Lung (tissue), 12 donors: ENCODE data around the gene NCLN. TPM values are rescaled to one million over a fixed set of nuclear protein-coding genes. Genes with fewer than 3 reads are reported as not detected.

Source experiments
- ATAC-seq: fragments of 200-7000 bp; cut with Tn5 transposase; one replicate; pipeline ENCODE4 v1.9.1; 2020; ENCODE audit warnings: moderate number of reproducible peaks; ENCODE audit not compliant: insufficient read depth, low FRiP score
- DNase-seq, 3 donors: peaks; one replicate each; pipeline ENCODE4 v3.0.0-alpha.2; 2013 to 2017
- H3K27ac ChIP-seq, 2 donors: one replicate each; pipeline ENCODE4 v1.5.1; 2013; ENCODE audit warnings: mild to moderate bottlenecking in 2 of 2, moderate library complexity in 2 of 2, control low read depth in 1 of 2, inconsistent platforms in 1 of 2, low read depth in 1 of 2, low read length in 1 of 2
- H3K27me3 ChIP-seq, 3 donors: one replicate each; pipeline ENCODE4 v1.5.1; 2013; ENCODE audit warnings: low read length in 2 of 3; ENCODE audit not compliant: control insufficient read depth in 3 of 3, insufficient read depth in 3 of 3
- H3K36me3 ChIP-seq, 4 donors: one replicate each; pipeline ENCODE4 v1.5.1; 2013; ENCODE audit warnings: low read length in 4 of 4, mild to moderate bottlenecking in 1 of 4, moderate library complexity in 1 of 4; ENCODE audit not compliant: control insufficient read depth in 4 of 4, insufficient read depth in 4 of 4
- H3K4me1 ChIP-seq, 5 donors: one replicate each; pipeline ENCODE4 v1.5.1; 2013; ENCODE audit warnings: low read length in 5 of 5, mild to moderate bottlenecking in 2 of 5, moderate library complexity in 1 of 5; ENCODE audit not compliant: control insufficient read depth in 5 of 5, insufficient read depth in 5 of 5
- H3K4me3 ChIP-seq: one replicate; pipeline ENCODE4 v1.5.1; 2013; ENCODE audit warnings: mild to moderate bottlenecking, control low read depth, moderate library complexity
- H3K9ac ChIP-seq, 2 donors: one replicate each; pipeline ENCODE4 v1.5.1; 2013; ENCODE audit warnings: low read length in 2 of 2, control low read depth in 1 of 2; ENCODE audit not compliant: insufficient read depth in 1 of 2
- H3K9me3 ChIP-seq, 4 donors: one replicate each; pipeline ENCODE4 v1.5.1; 2013; ENCODE audit warnings: low read length in 3 of 4, mild to moderate bottlenecking in 1 of 4, moderate library complexity in 1 of 4; ENCODE audit not compliant: control insufficient read depth in 4 of 4, insufficient read depth in 3 of 4
- CTCF ChIP-seq: IDR thresholded peaks from 2 replicates; pipeline ENCODE4 v1.5.1; 2012; ENCODE audit warnings: mild to moderate bottlenecking; ENCODE audit errors: control extremely low read depth, extremely low read depth
- WGBS, 2 donors: extraction: QIAGEN DNeasy Blood & Tissue Kit; methylation state at CpG; one replicate each; pipeline ENCODE4 v1.1.7; 2013; 5-methylcytosine and 5-hydroxymethylcytosine counted together
- polyA plus RNA-seq, 2 donors: library from polyadenylated mRNA; stranded (reverse); fragments of 200-250 nt; gene quantifications; one replicate each; pipeline ENCODE4 v1.2.1, GENCODE V29; 2013
- total RNA-seq, 2 donors: library from RNA; depleted of rRNA in 1 of 2; stranded (reverse); fragments of >200 nt in 1 of 2; gene quantifications; one replicate each; pipeline ENCODE4 v1.2.1, GENCODE V29; 2014 to 2021
- donor health status: control.
- donor health status: control.
- donor health status: Bipolar disorder and iron deficiency.
- donor health status: healthy.
- donor health status: DM: yes; HTN: yes; CAD: no.

Gene NCLN
- total and polyA plus RNA-seq, 4 donors: 24.8 to 117 (median 63.1) TPM

GRCh38 chr19:3251229-3251628 lies 65.5 kb downstream of the NCLN start:
- Histone ChIP-seq H3K9ac (no peak overlapping the region), H3K27ac (no peak overlapping the region), H3K36me3 (no peaks in the 10 kb centered on the region), H3K4me3 (no peak overlapping the region), H3K27me3 (peaks cover 0 to 2% (median 0%) of the 10 kb centered on the region in 3 donors), H3K9me3 (peaks cover 0 to 8% (median 0%) of the 10 kb centered on the region in 4 donors), H3K4me1 (no peaks in the 10 kb centered on the region)
- TF ChIP-seq CTCF: no peak
- no peak for ATAC-seq
- no peak for DNase-seq
- WGBS, 2 donors: 79 to 85% methylated on average over 8 of the region's 8 CpGs

GRCh38 chr19:3252650-3253049 lies 66.9 kb downstream of the NCLN start:
- 85 to 98% methylated on average over 2 of the region's 2 CpGs for WGBS, 2 donors
- peaks cover 0 to 2% (median 0%) of the 10 kb centered on the region in 3 donors for H3K27me3 ChIP-seq
- ATAC-seq (no peak), DNase-seq (no peak)
- H3K9me3 ChIP-seq: peaks cover 0 to 8% (median 0%) of the 10 kb centered on the region in 4 donors
- no peaks in the 10 kb centered on the region for H3K36me3 ChIP-seq
- no peak overlapping the region for H3K9ac ChIP-seq
- no peak overlapping the region for H3K27ac ChIP-seq
- TF ChIP-seq CTCF: no peak
- no peak overlapping the region for H3K4me3 ChIP-seq
- no peaks in the 10 kb centered on the region for H3K4me1 ChIP-seq

DNA sequence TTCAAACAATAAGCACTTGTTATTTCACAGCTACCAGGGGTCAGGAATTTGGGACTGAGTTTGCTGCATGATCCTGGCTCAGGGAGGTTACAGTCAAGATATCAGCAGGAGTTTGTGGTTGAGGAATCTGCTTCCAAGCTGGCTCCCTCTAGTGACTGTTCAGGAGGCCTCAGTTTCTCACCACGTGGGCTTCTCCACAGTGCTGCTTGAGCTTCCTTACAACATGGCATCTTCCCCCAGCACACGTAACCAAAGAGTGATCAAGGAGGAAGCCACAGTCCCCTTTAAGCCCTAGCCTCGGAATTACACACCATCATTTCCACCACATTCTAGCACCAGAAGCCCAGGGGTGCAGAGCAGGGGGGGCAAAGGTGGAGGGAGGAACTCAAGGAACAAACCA lies 67.5 kb downstream of the NCLN start:
- Histone ChIP-seq H3K4me1 (no peaks in the 10 kb centered on the region), H3K4me3 (no peak overlapping the region), H3K27me3 (peaks cover 0 to 2% (median 0%) of the 10 kb centered on the region in 3 donors), H3K27ac (no peak overlapping the region), H3K9me3 (peaks cover 0 to 8% (median 0%) of the 10 kb centered on the region in 4 donors), H3K36me3 (no peaks in the 10 kb centered on the region), H3K9ac (no peak overlapping the region)
- no peak for TF ChIP-seq CTCF
- ATAC-seq: no peak
- 54 to 58% methylated on average over 3 of the region's 3 CpGs for WGBS, 2 donors
- DNase-seq: no peak

DNA sequence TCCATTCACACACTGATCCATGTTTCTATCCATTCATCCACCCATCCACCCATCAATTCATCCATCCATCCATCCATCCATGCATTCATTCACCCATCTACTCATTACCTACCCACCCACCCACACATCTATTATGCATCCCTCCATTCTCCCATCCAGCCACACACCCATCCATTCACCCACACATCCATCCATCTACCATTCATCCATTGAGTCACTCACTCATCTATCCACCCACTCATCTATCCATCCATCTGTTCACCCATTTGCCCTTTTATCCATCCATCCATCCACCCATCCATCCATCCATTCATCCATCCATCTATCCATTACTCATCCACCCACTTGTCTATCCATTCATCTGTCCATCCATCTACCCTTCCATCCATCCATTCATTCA lies 68.8 kb downstream of the NCLN start:
- no peak for DNase-seq
- Histone ChIP-seq H3K27ac (no peak overlapping the region), H3K4me1 (no peaks in the 10 kb centered on the region), H3K36me3 (no peaks in the 10 kb centered on the region), H3K9ac (no peak overlapping the region), H3K4me3 (no peak overlapping the region), H3K9me3 (peaks cover 0 to 8% (median 0%) of the 10 kb centered on the region in 4 donors), H3K27me3 (peaks cover 0 to 2% (median 0%) of the 10 kb centered on the region in 3 donors)
- ATAC-seq: no peak
- TF ChIP-seq CTCF: no peak
